Measurements from ENCODE around the gene MGAT4A. TPM values are rescaled to one million over a fixed set of nuclear protein-coding genes. Genes with fewer than 3 reads are reported as not detected.

The MGAT4A gene
- total and polyA plus RNA-seq, 9 of the 15 experiments (the other 6 are each of a cell fraction or from before 2014, with no cell fraction given), result 0.03 to 0.53 (median 0.18) TPM; not detected in 2

- BruUV-seq (replicated peaks), result no TSS peak
- Histone ChIP-seq H3K4me3 (no peak overlapping the region), H2AFZ (ENCODE audit: low read depth, low read length) (no peak overlapping the region), H3K9ac (ENCODE audit: insufficient read depth in 1 of 2, low read depth in 2 of 2, low read length in 2 of 2) (no peak overlapping the region), H3K36me3 (ENCODE audit: control insufficient read depth, insufficient read depth, low read length) (no peaks in the 10 kb centered on the region), H3K27me3 (ENCODE audit: control insufficient read depth in 2 of 2, insufficient read depth in 2 of 2, low read length in 2 of 2) (peaks cover 8 to 10% of the 10 kb centered on the region in 2 experiments; a peak in 3 of 5 replicates), H4K20me1 (replicated peaks; ENCODE audit: control insufficient read depth, insufficient read depth, low read length) (no peaks in the 10 kb centered on the region), H3K79me2 (ENCODE audit: control insufficient read depth, insufficient read depth, low read length) (no peaks in the 10 kb centered on the region), H3K4me1 (replicated peaks in 1 of 2; ENCODE audit: control insufficient read depth in 2 of 2, insufficient read depth in 2 of 2, low read length in 2 of 2) (no peaks in the 10 kb centered on the region), H3K4me2 (ENCODE audit: insufficient read depth, low read length) (no peak overlapping the region), H3K9me3 (replicated peaks; ENCODE audit: control insufficient read depth, insufficient read depth, low read depth, low read length) (no peaks in the 10 kb centered on the region), H3K9me1 (ENCODE audit: control insufficient read depth, insufficient read depth, low read length) (no peaks in the 10 kb centered on the region), H3K27ac (ENCODE audit: extremely low read depth, low read depth, low read length) (no peak overlapping the region)
- 2% methylated on average over 5 of the region's 5 CpGs for WGBS (ENCODE audit: insufficient coverage, low coverage, missing lambda C conversion rate)
- in situ Hi-C loops (cut with MboI) (no loop called here), intact Hi-C loops (cut with micrococcal nuclease) (no loop called here)
- ATAC-seq, result no peak
- DNase-seq (ENCODE audit: extremely low read depth in 1 of 4, low spot score in 3 of 4), result no peak
- CTCF ChIA-PET (ENCODE audit: low intra/inter-chr PET ratio), result no interaction called here
- POLR2A ChIA-PET, result interaction anchor here (0.7 to 1.1 kb wide), 2 partner anchors 18 to 165 kb away, joined by 3 read pairs; no protein-coding TSS in a partner anchor
- FAIRE-seq, result no peak
- no peak for TF ChIP-seq CEBPG (CRISPR knock-in tag; IDR thresholded peaks at IDR 0.05)
- TF ChIP-seq CEBPG (tag; conservative IDR thresholded peaks at IDR 0.05 in 1 of 2, IDR thresholded peaks at IDR 0.05 in 1 of 2), result no peak
- TF ChIP-seq SMARCB1 (IDR thresholded peaks at IDR 0.05; ENCODE audit: insufficient read length, low read depth), result no peak
- no peak for TF ChIP-seq ZNF347 (CRISPR knock-in tag; IDR thresholded peaks at IDR 0.05; ENCODE audit: low read depth)
- no peak for TF ChIP-seq HMGN3 (IDR thresholded peaks at IDR 0.05; ENCODE audit: borderline replicate concordance, extremely low read depth, insufficient read length, low read depth, low read length)
- TF ChIP-seq ZNF586 (CRISPR knock-in tag; conservative IDR thresholded peaks at IDR 0.05), result no peak
Observed at GRCh38 chr2:98683728-98684127, 47.2 kb downstream of the MGAT4A start.

GRCh38 chr2:98676742-98677141, 54.2 kb downstream of the MGAT4A start:
- in situ Hi-C loops (cut with MboI), result no loop called here
- no peaks in the 10 kb centered on the region for H4K20me1 ChIP-seq (replicated peaks; ENCODE audit: control insufficient read depth, insufficient read depth, low read length)
- CTCF ChIA-PET (ENCODE audit: low intra/inter-chr PET ratio), result no interaction called here
- no peaks in the 10 kb centered on the region for H3K79me2 ChIP-seq (ENCODE audit: control insufficient read depth, insufficient read depth, low read length)
- H3K27me3 ChIP-seq (ENCODE audit: control insufficient read depth in 2 of 2, insufficient read depth in 2 of 2, low read length in 2 of 2), result peaks cover 0 to 3% of the 10 kb centered on the region in 2 experiments; a peak in 1 of 5 replicates
- no peak overlapping the region for H2AFZ ChIP-seq (ENCODE audit: low read depth, low read length)
- no peak for FAIRE-seq
- H3K9me1 ChIP-seq (ENCODE audit: control insufficient read depth, insufficient read depth, low read length), result no peaks in the 10 kb centered on the region
- no peaks in the 10 kb centered on the region for H3K9me3 ChIP-seq (replicated peaks; ENCODE audit: control insufficient read depth, insufficient read depth, low read depth, low read length)
- POLR2A ChIA-PET, result no interaction called here
- no peak overlapping the region for H3K4me2 ChIP-seq (ENCODE audit: insufficient read depth, low read length)
- BruUV-seq (replicated peaks), result no TSS peak
- no peak overlapping the region for H3K9ac ChIP-seq (ENCODE audit: insufficient read depth in 1 of 2, low read depth in 2 of 2, low read length in 2 of 2)
- no peak overlapping the region for H3K4me3 ChIP-seq
- no peak for ATAC-seq
- no peaks in the 10 kb centered on the region for H3K36me3 ChIP-seq (ENCODE audit: control insufficient read depth, insufficient read depth, low read length)
- 0% methylated on average over 3 of the region's 3 CpGs for WGBS (ENCODE audit: insufficient coverage, low coverage, missing lambda C conversion rate)
- intact Hi-C loops (cut with micrococcal nuclease), result no loop called here
- no peak for DNase-seq (ENCODE audit: extremely low read depth in 1 of 4, low spot score in 3 of 4)
- H3K27ac ChIP-seq (ENCODE audit: extremely low read depth, low read depth, low read length), result no peak overlapping the region
- no peaks in the 10 kb centered on the region for H3K4me1 ChIP-seq (replicated peaks in 1 of 2; ENCODE audit: control insufficient read depth in 2 of 2, insufficient read depth in 2 of 2, low read length in 2 of 2)
- no peak for TF ChIP-seq NCOA4 (IDR thresholded peaks at IDR 0.05; ENCODE audit: partially characterized antibody)
- TF ChIP-seq CGGBP1 (CRISPR knock-in tag; IDR thresholded peaks at IDR 0.05), result no peak
- TF ChIP-seq ZNF140 (CRISPR knock-in tag; IDR thresholded peaks at IDR 0.05), result no peak
- no peak for TF ChIP-seq USF2 (CRISPR knock-in tag; IDR thresholded peaks at IDR 0.05)
- no peak for TF ChIP-seq CHCHD3 (CRISPR knock-in tag; IDR thresholded peaks at IDR 0.05)
- TF ChIP-seq FOS (IDR thresholded peaks at IDR 0.05; ENCODE audit: extremely low read depth, insufficient read length), result no peak
- TF ChIP-seq SAP30 (IDR thresholded peaks at IDR 0.05; ENCODE audit: borderline replicate concordance, insufficient read depth, low read depth, low read length, poor library complexity, severe bottlenecking), result no peak
- no peak for TF ChIP-seq ZFPM2 (CRISPR knock-in tag; IDR thresholded peaks at IDR 0.05)
- TF ChIP-seq RCOR1 (IDR thresholded peaks at IDR 0.05; ENCODE audit: borderline replicate concordance in 1 of 2, low read depth in 2 of 2, low read length in 2 of 2), result no peak
- TF ChIP-seq HEY1 (CRISPR knock-in tag; IDR thresholded peaks at IDR 0.05; ENCODE audit: borderline replicate concordance), result no peak

All from K562 (cell line).